HepG2 (cell line): ENCODE data around the gene TOM1L2. TPM values are rescaled to one million over a fixed set of nuclear protein-coding genes. Genes with fewer than 3 reads are reported as not detected.

Experiments
- ATAC-seq: fragments of 200-7000 bp; cut with Tn5 transposase; 3 replicates; pipeline ENCODE4 v1.9.1; 2020; ENCODE audit warnings: mild to moderate bottlenecking, moderate library complexity
- BruUV-seq: library from RNA; stranded (reverse); fragments of 400-500 nt; replicated peaks from 2 replicates; lab custom pipeline; 2021; lab: Mats Ljungman, UMichigan
- CTCF ChIA-PET: fragments of 300-600 bp; formaldehyde crosslinking; extraction: SDS; loops from one replicate; lab custom pipeline; 2021; ENCODE audit warnings: low total read pairs, inconsistent platforms, low intra/inter-chr PET ratio; lab: Yijun Ruan, JAX
- POLR2A ChIA-PET: fragments of 350-600 bp; sonication (Branson Sonifier 250); formaldehyde crosslinking; loops from one replicate; lab custom pipeline; 2020; ENCODE audit warnings: antibody characterized with exemption, inconsistent platforms; lab: Yijun Ruan, JAX
- DNase-seq: peaks from one replicate; pipeline ENCODE4 v3.0.0-alpha.2; 2015; ENCODE audit warnings: low spot score
- FAIRE-seq: peaks from 3 replicates; lab custom pipeline; 2011; peaks lifted over from hg19 to GRCh38; lab: Jason Lieb, UNC
- H2AFZ ChIP-seq: one replicate; pipeline ENCODE4 v1.6.1; 2011; ENCODE audit warnings: low read length, inconsistent platforms
- H3K27ac ChIP-seq: fragments of 300-600 bp; 3 replicates; pipeline ENCODE4 v1.8.0; 2011; ENCODE audit warnings: mixed run types, mild to moderate bottlenecking, mixed read lengths, low read length, inconsistent platforms; ENCODE audit not compliant: insufficient read depth; ENCODE audit errors: extremely low read length
- H3K27me3 ChIP-seq, 2 experiments: fragments of 200-600 bp in 1 of 2; 2 replicates in 1 of 2; 3 replicates in 1 of 2; pipeline versions ENCODE4 v1.6.0 to v1.8.0; 2011; ENCODE audit warnings: low read length in 2 of 2, mild to moderate bottlenecking in 2 of 2, moderate library complexity in 2 of 2, inconsistent platforms in 1 of 2; ENCODE audit not compliant: insufficient read depth in 2 of 2, control insufficient read depth in 1 of 2
- H3K36me3 ChIP-seq, 2 experiments: fragments of 200-600 bp in 1 of 2; replicated peaks in 1 of 2; 2 replicates in 1 of 2; 3 replicates in 1 of 2; pipeline versions ENCODE4 v1.5.1 to v1.8.0; 2011; ENCODE audit warnings: low read length in 2 of 2, inconsistent platforms in 1 of 2; ENCODE audit not compliant: insufficient read depth in 2 of 2, control insufficient read depth in 1 of 2
- H3K4me1 ChIP-seq: 2 replicates; pipeline ENCODE4 v1.5.1; 2012; ENCODE audit warnings: low read length, inconsistent platforms; ENCODE audit not compliant: insufficient read depth
- H3K4me2 ChIP-seq: 2 replicates; pipeline ENCODE4 v1.6.0; 2011; ENCODE audit warnings: low read depth, low read length, inconsistent platforms
- H3K4me3 ChIP-seq, 3 experiments: fragments of 200-600 bp in 1 of 3; sonication (generic), shearing (Covaris generic) in 1 of 3; replicated peaks in 1 of 3; 2 replicates each; pipeline ENCODE4 v1.5.1; 2011 to 2016; ENCODE audit warnings: low read length in 3 of 3, inconsistent platforms in 2 of 3, low read depth in 2 of 3, mild to moderate bottlenecking in 2 of 3, control low read depth in 1 of 3, mixed read lengths in 1 of 3; ENCODE audit not compliant: insufficient read depth in 1 of 3
- H3K79me2 ChIP-seq: one replicate; pipeline ENCODE4 v1.6.1; 2011; ENCODE audit warnings: low read length, inconsistent platforms; ENCODE audit not compliant: insufficient read depth
- H3K9ac ChIP-seq: 2 replicates; pipeline ENCODE4 v1.6.0; 2011; ENCODE audit warnings: mild to moderate bottlenecking, low read depth, low read length, inconsistent platforms; ENCODE audit not compliant: insufficient read depth
- H3K9me3 ChIP-seq: 2 replicates; pipeline ENCODE4 v1.5.1; 2012; ENCODE audit warnings: mild to moderate bottlenecking, low read length
- H4K20me1 ChIP-seq: 2 replicates; pipeline ENCODE4 v1.6.0; 2011; ENCODE audit warnings: inconsistent platforms, mild to moderate bottlenecking, low read length, moderate library complexity; ENCODE audit not compliant: insufficient read depth
- GATA4 ChIP-seq: sonication (generic); IDR thresholded peaks from 2 replicates; pipeline ENCODE4 v1.6.1; 2016; ENCODE audit warnings: antibody characterized with exemption, low read depth, borderline replicate concordance
- ZMYM3 ChIP-seq: sonication (generic); formaldehyde crosslinking; IDR thresholded peaks from 2 replicates; pipeline ENCODE4 v1.5.1; 2020; ENCODE audit warnings: mild to moderate bottlenecking, missing genetic modification reagents
- ZNF407 ChIP-seq: sonication (generic); formaldehyde crosslinking; IDR thresholded peaks from one replicate; pipeline ENCODE4 v1.5.1; 2020; ENCODE audit warnings: mild to moderate bottlenecking, missing genetic modification reagents; ENCODE audit errors: not compliant biosample characterization
- ZNF770 ChIP-seq: sonication (generic); formaldehyde crosslinking; IDR thresholded peaks from 2 replicates; pipeline ENCODE4 v1.5.0; 2020; ENCODE audit warnings: mild to moderate bottlenecking, missing genetic modification reagents
- WGBS: methylation state at CpG from one replicate; pipeline ENCODE4 v1.1.6; 2017; ENCODE audit warnings: low lambda C conversion rate; 5-methylcytosine and 5-hydroxymethylcytosine counted together
- in situ Hi-C: cut with HindIII; loops from 2 replicates; pipeline ENCODE4 v1.10.0; 2017; ENCODE audit warnings: low pct_unique_long_range_greater_than_20kb; ENCODE audit not compliant: extremely low pct_ligation_motif_present
- intact Hi-C: fragments of 100-400 bp; cut with micrococcal nuclease; formaldehyde crosslinking; loops from one replicate; pipeline ENCODE4 v1.10.0; 2022; ENCODE audit not compliant: unreplicated experiment
- polyA plus RNA-seq, 8 experiments: library from polyadenylated mRNA; depleted of rRNA in 3 of 8; stranded (reverse) in 7 of 8; unstranded in 1 of 8; fragments of >200 nt; fragmentation: Illumina TruSeq in 4 of 8; extraction: Trizol in 4 of 8; gene quantifications; 2 replicates each; pipeline versions ENCODE4 v1.2.1 to v1.2.3, GENCODE V29; 2011 to 2016; ENCODE audit warnings: low read depth in 4 of 8, missing spikeins in 1 of 8, mixed read lengths in 1 of 8; ENCODE audit not compliant: insufficient read depth in 1 of 8
- total RNA-seq, 5 experiments: library from RNA; depleted of rRNA; stranded (reverse); fragments of >200 nt; fragmentation: Illumina TruSeq; extraction: Trizol; gene quantifications; 2 replicates each; pipeline ENCODE4 v1.2.3, GENCODE V29; 2016; ENCODE audit warnings: low read depth in 1 of 5

Gene TOM1L2
- total and polyA plus RNA-seq, 2 of the 13 experiments (the other 11 are each of a cell fraction or from before 2014, with no cell fraction given) = 4.7 to 7.4 TPM

- Histone ChIP-seq H3K27me3 (no peaks in the 10 kb centered on the region), H3K27ac (peak overlapping the region; percentile 41), H3K9ac (0 out of 2 replicates have a peak overlapping the region, but pooled peaks have one; percentile 7), H4K20me1 (peaks cover 47% of the 10 kb centered on the region; the same call in 1 of the 2 replicates), H3K4me3 (no peak overlapping the region), H3K36me3 (peaks cover 7 to 24% of the 10 kb centered on the region in 2 experiments), H3K9me3 (no peaks in the 10 kb centered on the region), H2AFZ (no peak overlapping the region), H3K4me2 (peak overlapping the region; percentile 91)
- intact Hi-C loops = no loop called here
- DNase-seq (no peak), ATAC-seq (no peak)
- in situ Hi-C loops = no loop called here
- BruUV-seq = no TSS peak
- WGBS = 84% methylated on average over 8 of the region's 8 CpGs
- TF ChIP-seq ZMYM3 (CRISPR knock-in tag) = 0 out of 2 replicates have a peak, but pooled peaks have one; percentile 26
- no peak for TF ChIP-seq ZNF407 (CRISPR knock-in tag)
- TF ChIP-seq ZNF770 (CRISPR knock-in tag) = peak; percentile 91
- no peak for TF ChIP-seq GATA4
- TF ChIP-seq, all 625 proteins: peak for 2
- ChIA-PET CTCF (no interaction called here), POLR2A (interaction anchor here (0.6 kb wide), 1 partner anchor 22 kb away, joined by 3 read pairs; no protein-coding TSS in a partner anchor)
- Histone ChIP-seq H3K4me1 (peaks cover 87% of the 10 kb centered on the region), H3K79me2 (peaks cover 71% of the 10 kb centered on the region)
- no peak for FAIRE-seq
Measured at GRCh38 chr17:17833658-17834357, 138.4 kb downstream of the TOM1L2 start.
